GDM1 (cell line): ENCODE results near the gene TNIK.

Experiments used
- DNase-seq: peaks from one replicate; lab custom pipeline; 2025; lab: John Stamatoyannopoulos, UW

The TNIK gene

DNA sequence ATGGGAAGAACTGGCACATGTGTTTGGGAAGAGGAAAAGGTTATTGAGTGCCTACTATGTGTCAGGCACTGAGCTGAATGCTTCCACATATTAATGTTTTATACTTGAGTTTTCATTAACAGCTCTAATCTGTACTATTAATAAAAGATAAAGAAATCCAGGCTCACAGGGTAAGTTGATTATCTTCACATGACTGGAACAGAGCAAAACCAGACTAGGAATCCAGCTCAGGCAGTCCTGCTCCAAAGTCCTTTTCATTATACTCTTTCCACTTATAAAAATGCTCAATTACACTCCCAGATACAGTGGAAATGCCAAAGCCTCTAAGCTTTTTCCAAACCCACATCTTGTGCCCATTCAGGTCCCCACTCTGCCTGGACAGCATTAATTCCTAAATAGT, 97.6 kb downstream of the TNIK start:
- no peak for DNase-seq

DNA sequence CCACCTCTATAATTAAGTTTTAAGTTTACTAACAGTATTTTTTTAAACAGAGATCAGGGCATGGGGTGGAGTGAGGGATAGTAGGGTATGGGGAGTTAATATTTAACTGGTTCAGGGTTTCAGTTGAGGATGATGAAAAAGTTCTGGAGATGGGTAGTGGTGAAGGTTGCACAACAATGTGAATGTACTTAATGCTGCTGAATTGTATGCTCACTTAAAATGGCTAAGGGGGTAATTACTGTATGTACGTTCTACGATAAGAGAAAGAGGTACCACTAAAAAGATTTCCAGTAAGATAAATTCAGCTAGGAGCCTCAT, 101.4 kb downstream of the TNIK start:
- no peak for DNase-seq

DNA sequence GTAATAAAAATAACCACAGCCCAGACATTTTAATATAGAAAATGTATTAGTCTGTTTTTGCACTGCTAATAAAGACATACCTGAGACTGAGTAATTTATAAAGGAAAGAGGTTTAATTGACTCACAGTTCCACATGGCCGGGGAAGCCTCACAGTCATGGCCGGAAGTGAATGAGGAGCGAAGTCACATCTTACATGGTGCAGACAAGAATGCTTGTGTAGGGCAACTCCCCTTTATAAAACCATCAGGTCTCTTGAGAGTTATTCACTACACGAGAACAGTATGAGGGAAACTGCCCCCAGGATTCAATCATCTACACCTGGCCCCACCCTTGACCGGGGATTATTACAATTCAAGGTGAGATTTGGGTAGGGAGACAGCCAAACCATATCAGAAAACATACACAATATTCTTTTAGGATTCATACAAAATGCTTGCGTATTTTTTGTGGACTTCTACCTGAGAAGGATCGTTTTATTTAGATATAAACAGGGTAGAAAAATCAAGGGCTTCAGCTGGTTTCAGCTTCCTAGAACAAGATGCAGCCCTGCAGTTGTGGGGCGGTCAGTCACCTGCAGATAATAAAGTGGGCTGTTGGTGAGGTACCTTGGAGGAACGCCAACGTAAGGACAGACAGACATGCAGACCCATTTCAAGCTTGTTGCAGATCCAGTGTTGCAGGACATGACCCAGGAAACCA, 101.9 kb downstream of the TNIK start:
- no peak for DNase-seq

GRCh38 chr3:171357721-171358120, 102.5 kb downstream of the TNIK start:
- DNase-seq, result no peak

DNA sequence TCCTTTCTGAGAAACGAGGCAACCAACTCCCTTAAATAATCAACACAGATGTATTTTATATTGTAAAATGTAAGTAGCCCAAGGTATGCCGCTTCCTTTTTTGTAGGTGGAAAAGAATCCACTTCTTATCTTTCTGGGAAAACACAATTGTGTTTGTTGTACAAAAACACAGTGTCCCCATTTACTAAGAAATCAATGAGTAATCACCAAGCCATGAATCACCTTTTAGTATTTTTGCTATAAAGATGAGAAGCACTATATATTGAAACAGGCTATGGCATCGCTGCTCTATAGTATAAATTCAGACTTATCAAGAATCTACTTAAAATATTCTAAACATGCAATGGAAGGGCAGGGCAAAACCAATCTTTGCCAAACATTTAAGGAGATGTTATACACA, 104.0 kb downstream of the TNIK start:
- no peak for DNase-seq

- DNase-seq, result no peak
Observed at GRCh38 chr3:171354706-171355582, 105.3 kb downstream of the TNIK start.

- no peak for DNase-seq
Observed at GRCh38 chr3:171354049-171354705, 106.0 kb downstream of the TNIK start.

- no peak for DNase-seq
Observed at GRCh38 chr3:171353423-171353822, 106.8 kb downstream of the TNIK start.

DNA sequence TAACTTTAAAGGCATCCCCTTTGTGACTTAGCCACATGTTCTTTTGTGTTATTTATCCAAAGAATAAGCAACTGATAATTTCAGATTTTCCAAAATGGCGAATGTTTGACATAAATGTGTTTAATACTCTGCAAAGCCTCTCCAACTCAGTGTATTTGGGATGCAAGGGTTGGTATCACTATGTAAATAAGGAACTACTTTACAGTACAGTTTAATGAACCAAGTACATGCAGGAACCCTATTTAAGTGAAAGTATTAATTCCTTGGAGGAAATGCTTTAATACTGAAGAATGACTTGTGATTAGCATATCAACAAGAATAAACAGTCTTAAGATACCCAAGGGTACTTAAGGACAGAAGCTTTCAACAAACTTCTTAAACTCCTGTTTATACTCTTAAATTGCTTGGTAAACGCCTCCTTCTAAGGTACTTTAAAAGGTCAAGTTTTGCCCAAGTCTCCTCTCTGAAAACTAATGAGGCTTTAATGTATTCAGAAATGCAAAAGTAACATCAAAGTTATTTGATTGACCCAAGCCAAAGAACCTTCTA, 107.7 kb downstream of the TNIK start:
- DNase-seq, result no peak

DNA sequence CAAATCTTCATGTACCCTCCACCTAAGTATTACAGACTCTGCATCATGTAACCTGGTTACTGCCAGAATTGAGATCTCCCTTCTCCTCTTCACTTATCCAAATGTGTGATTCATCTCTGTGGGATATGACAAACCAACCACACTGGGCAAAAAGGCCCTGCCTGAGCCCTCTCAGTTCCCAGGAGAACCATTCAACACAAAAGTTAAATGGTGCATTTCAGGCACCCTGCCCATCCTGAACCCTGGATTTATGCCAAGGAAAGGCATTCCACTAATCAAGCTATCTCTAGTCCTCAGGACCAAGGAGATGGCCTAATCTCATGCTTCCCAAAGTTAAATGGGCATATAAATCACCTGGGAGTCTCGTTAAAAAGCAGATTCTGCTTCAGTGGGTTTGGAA, 108.5 kb downstream of the TNIK start:
- no peak for DNase-seq

GRCh38 chr3:171350364-171350763, 109.8 kb downstream of the TNIK start:
- no peak for DNase-seq

- DNase-seq, result no peak
Observed at GRCh38 chr3:171349392-171349791, 110.8 kb downstream of the TNIK start.

DNA sequence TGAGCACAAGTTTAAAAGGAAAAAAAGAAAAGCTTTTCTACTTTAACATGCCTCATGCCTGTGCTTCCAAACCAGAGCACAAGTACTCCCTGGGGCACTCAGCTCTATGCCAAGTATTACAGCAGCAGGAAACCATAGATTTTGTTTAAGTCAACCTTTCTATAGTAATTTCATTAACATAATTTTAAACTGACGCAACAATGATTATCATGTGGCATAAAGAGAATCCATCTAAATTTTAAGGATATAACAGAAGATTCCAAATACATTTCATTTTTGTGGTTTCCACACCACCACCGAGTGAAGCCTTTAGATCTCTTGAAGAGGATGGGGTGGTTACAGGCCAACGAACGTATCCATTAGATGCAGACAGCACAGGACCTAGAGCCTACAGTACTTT, 112.1 kb downstream of the TNIK start:
- DNase-seq, result no peak

- peak; percentile 42 for DNase-seq
Observed at GRCh38 chr3:171347301-171348039, 112.7 kb downstream of the TNIK start.

GRCh38 chr3:171346582-171347300, 113.5 kb downstream of the TNIK start:
- DNase-seq, result no peak

GRCh38 chr3:171346019-171346418, 114.2 kb downstream of the TNIK start:
- no peak for DNase-seq

DNA sequence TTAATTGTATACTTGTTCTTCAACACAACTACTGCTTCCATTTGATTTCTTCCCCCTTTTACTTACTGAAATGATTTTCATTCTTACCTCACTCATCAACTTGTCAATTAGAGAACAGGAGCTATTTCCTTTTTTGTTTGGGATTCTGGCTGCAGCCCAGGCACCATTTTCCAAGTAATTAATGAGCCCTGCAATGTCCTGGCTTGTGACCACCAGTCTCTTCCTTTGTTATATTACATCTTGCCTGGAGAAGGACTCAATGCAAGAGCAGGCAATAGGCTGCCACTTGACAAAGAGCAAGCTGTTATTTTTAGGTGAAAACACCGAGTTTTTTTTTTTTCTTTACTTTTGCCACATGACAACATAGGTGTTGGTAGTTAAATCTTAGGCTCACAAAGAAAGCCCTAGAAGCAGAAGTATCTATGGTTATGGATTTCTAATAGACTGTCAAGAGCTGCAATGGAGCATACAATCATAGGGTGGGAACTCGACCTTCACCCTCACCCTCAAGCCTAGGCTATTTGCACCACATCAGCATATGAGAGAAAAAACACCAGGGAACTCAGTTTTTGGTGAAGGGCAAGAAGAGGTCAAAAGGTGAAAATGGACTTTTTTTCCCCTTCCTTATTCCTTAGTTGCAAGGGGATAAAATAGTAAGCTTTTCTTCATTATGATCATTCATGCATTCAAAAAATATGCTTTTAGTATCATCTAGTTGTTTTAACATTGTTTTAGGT, 114.9 kb downstream of the TNIK start:
- no peak for DNase-seq

DNA sequence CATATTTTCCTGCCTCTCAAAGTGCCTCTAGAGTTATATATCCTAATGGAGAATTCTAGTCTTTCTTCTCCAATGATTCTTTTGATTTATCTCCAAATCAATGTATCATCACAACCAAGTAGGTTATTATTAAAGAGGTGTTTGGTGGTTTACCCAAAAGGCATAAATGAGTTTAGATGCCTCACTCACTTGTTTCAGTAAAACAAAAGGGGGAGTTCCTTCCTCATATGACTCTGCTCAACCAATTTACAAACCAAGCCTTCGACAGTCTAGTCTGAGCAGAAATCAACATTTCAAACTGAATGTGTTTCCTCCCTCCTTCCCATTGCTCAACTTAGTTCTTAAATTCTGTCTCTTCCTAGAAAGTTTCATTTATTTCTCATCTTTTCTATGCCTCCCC, 116.5 kb downstream of the TNIK start:
- DNase-seq, result no peak

- DNase-seq, result no peak
Observed at GRCh38 chr3:171342783-171343420, 117.3 kb downstream of the TNIK start.

DNA sequence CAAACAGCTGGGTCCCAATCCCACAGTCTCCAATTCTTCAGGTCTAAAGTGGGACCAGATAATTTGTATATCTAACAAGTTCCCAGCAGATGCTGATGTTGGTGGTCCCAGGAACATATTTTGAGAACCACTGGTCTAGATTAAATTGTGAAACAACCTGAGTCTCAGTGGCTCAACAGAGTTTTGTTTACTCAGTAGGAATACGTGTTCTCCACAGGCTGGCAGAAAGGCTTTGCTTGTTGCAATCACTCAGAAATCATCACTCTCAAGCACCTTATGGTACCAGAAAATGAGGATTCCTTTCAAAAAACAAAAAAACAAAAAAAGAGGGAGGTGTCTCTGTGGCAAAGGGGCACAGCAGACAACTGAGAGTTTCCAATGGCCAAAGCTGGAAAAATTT, 118.0 kb downstream of the TNIK start:
- no peak for DNase-seq
